IMR-90 (cell line): ENCODE data around the gene KMT2C. TPM values are rescaled to one million over a fixed set of nuclear protein-coding genes. Genes with fewer than 3 reads are reported as not detected.
"Not testable (repeated sequence)": the region's sequence is repeated elsewhere in the genome, so short reads cannot be mapped to it uniquely, and the experiment has no call there.

Experiments used
- ATAC-seq: fragments of 200-7000 bp; cut with Tn5 transposase; 2 replicates; pipeline ENCODE4 v1.9.1; 2020; ENCODE audit warnings: low read depth, mild to moderate bottlenecking, moderate library complexity
- BruUV-seq: library from RNA; stranded (reverse); fragments of 400-500 nt; replicated peaks from 2 replicates; lab custom pipeline; 2021; lab: Mats Ljungman, UMichigan
- CTCF ChIA-PET: fragments of 300-600 bp; formaldehyde crosslinking; extraction: SDS; loops from one replicate; lab custom pipeline; 2021; ENCODE audit warnings: antibody characterized with exemption; lab: Yijun Ruan, JAX
- POLR2A ChIA-PET: fragments of 300-600 bp; sonication (Branson Sonifier 250); formaldehyde crosslinking; loops from one replicate; lab custom pipeline; 2022; ENCODE audit warnings: antibody characterized with exemption; ENCODE audit not compliant: unreplicated experiment; lab: Charles Lee
- DNase-seq: peaks from one replicate; pipeline ENCODE4 v3.0.0; 2013
- H2AFZ ChIP-seq: replicated peaks from 2 replicates; pipeline ENCODE3; 2013; ENCODE audit warnings: low read length, mild to moderate bottlenecking; ENCODE audit not compliant: poor library complexity
- H2AK5ac ChIP-seq: 2 replicates; pipeline ENCODE4 v1.6.1; 2013; ENCODE audit warnings: low read depth, low read length, inconsistent platforms
- H2AK9ac ChIP-seq: replicated peaks from 2 replicates; pipeline ENCODE3; 2013; ENCODE audit warnings: mild to moderate bottlenecking, low read depth, low read length, moderate library complexity; ENCODE audit not compliant: poor library complexity
- H2BK120ac ChIP-seq: 2 replicates; pipeline ENCODE4 v1.6.1; 2013; ENCODE audit warnings: low read depth, low read length, inconsistent platforms
- H2BK15ac ChIP-seq: 3 replicates; pipeline ENCODE4 v1.6.1; 2013; ENCODE audit warnings: low read depth, low read length, inconsistent platforms
- H2BK20ac ChIP-seq: 2 replicates; pipeline ENCODE4 v1.6.1; 2013; ENCODE audit warnings: low read depth, mild to moderate bottlenecking, inconsistent platforms, low read length, moderate library complexity
- H2BK5ac ChIP-seq: 2 replicates; pipeline ENCODE4 v1.6.1; 2013; ENCODE audit warnings: mild to moderate bottlenecking, low read depth, low read length, inconsistent platforms; ENCODE audit not compliant: poor library complexity, severe bottlenecking
- H3K14ac ChIP-seq: replicated peaks from 2 replicates; pipeline ENCODE4 v1.6.1; 2013; ENCODE audit warnings: low read depth, low read length, inconsistent platforms
- H3K18ac ChIP-seq: 2 replicates; pipeline ENCODE4 v1.6.1; 2013; ENCODE audit warnings: low read depth, low read length, control low read depth
- H3K23ac ChIP-seq: 2 replicates; pipeline ENCODE4 v1.6.1; 2013; ENCODE audit warnings: low read depth, low read length, inconsistent platforms
- H3K27ac ChIP-seq: 2 replicates; pipeline ENCODE4 v1.5.1; 2013; ENCODE audit warnings: mild to moderate bottlenecking, control low read depth, low read length; ENCODE audit not compliant: insufficient read depth
- H3K27me3 ChIP-seq: 2 replicates; pipeline ENCODE4 v1.6.1; 2013; ENCODE audit warnings: low read length; ENCODE audit not compliant: control insufficient read depth, insufficient read depth
- H3K36me3 ChIP-seq: 2 replicates; pipeline ENCODE4 v1.6.1; 2013; ENCODE audit warnings: low read length, mixed read lengths; ENCODE audit not compliant: control insufficient read depth, insufficient read depth
- H3K4ac ChIP-seq: 2 replicates; pipeline ENCODE4 v1.6.1; 2013; ENCODE audit warnings: low read depth, low read length, inconsistent platforms
- H3K4me1 ChIP-seq: 2 replicates; pipeline ENCODE4 v1.6.1; 2013; ENCODE audit warnings: low read length, mixed read lengths; ENCODE audit not compliant: control insufficient read depth, insufficient read depth
- H3K4me2 ChIP-seq: 2 replicates; pipeline ENCODE4 v1.6.1; 2013; ENCODE audit warnings: low read depth, mild to moderate bottlenecking, control low read depth, low read length, moderate library complexity
- H3K4me3 ChIP-seq: 2 replicates; pipeline ENCODE4 v1.5.1; 2013; ENCODE audit warnings: low read depth, mild to moderate bottlenecking, control low read depth, low read length, moderate library complexity; ENCODE audit not compliant: insufficient read depth
- H3K56ac ChIP-seq: 2 replicates; pipeline ENCODE4 v1.6.1; 2013; ENCODE audit warnings: low read length, inconsistent platforms; ENCODE audit not compliant: insufficient read depth; ENCODE audit errors: extremely low read depth
- H3K79me1 ChIP-seq, 2 experiments: 2 replicates each; pipeline ENCODE4 v1.6.1; 2013; ENCODE audit warnings: low read length in 2 of 2, inconsistent platforms in 1 of 2, low read depth in 1 of 2
- H3K9ac ChIP-seq: 2 replicates; pipeline ENCODE4 v1.6.1; 2013; ENCODE audit warnings: low read depth, low read length, control low read depth
- H3K9me1 ChIP-seq: 2 replicates; pipeline ENCODE4 v1.6.1; 2013; ENCODE audit warnings: low read length, inconsistent platforms; ENCODE audit not compliant: insufficient read depth
- H3K9me3 ChIP-seq: 2 replicates; pipeline ENCODE4 v1.6.1; 2013; ENCODE audit warnings: low read length; ENCODE audit not compliant: control insufficient read depth, insufficient read depth
- H4K20me1 ChIP-seq: 2 replicates; pipeline ENCODE4 v1.6.1; 2013; ENCODE audit warnings: low read length, inconsistent platforms; ENCODE audit not compliant: insufficient read depth
- H4K5ac ChIP-seq: 2 replicates; pipeline ENCODE4 v1.6.1; 2013; ENCODE audit warnings: mild to moderate bottlenecking, low read depth, low read length, control low read depth
- H4K8ac ChIP-seq, 2 experiments: 2 replicates each; pipeline ENCODE4 v1.6.1; 2013; ENCODE audit warnings: low read depth in 2 of 2, low read length in 2 of 2, control low read depth in 1 of 2, inconsistent platforms in 1 of 2
- H4K91ac ChIP-seq: 2 replicates; pipeline ENCODE4 v1.6.1; 2013; ENCODE audit warnings: low read depth, low read length, inconsistent platforms; ENCODE audit not compliant: insufficient read depth
- WGBS, 2 experiments: methylation state at CpG; one replicate each; pipeline versions ENCODE4 v1.1.5 to v1.1.7; 2013; ENCODE audit warnings: missing lambda C conversion rate in 2 of 2; ENCODE audit not compliant: insufficient read length in 1 of 2; ENCODE audit errors: extremely low coverage in 2 of 2; 5-methylcytosine and 5-hydroxymethylcytosine counted together
- dilution Hi-C: fragments of 300-500 bp; cut with HindIII; formaldehyde crosslinking; loops from one replicate; pipeline ENCODE4 v1.14.3; 2018; ENCODE audit warnings: low sequenced_read_pairs; ENCODE audit not compliant: unreplicated experiment
- in situ Hi-C: fragments of 300-500 bp; cut with MboI; formaldehyde crosslinking; loops from 3 replicates; pipeline ENCODE4 v1.14.3; 2019; ENCODE audit warnings: low sequenced_read_pairs, inconsistent platforms, mixed read lengths
- intact Hi-C: fragments of 100-400 bp; cut with micrococcal nuclease; formaldehyde crosslinking; loops from 2 replicates; pipeline ENCODE4 v1.10.0; 2022
- polyA plus RNA-seq, 3 experiments: library from polyadenylated mRNA; depleted of rRNA; stranded (reverse); fragments of >200 nt; gene quantifications; 2 replicates each; pipeline ENCODE4 v1.2.3, GENCODE V29; 2012; ENCODE audit warnings: low replicate concordance in 1 of 3
- total RNA-seq: library from RNA; depleted of rRNA; stranded (reverse); fragments of >200 nt; gene quantifications from 2 replicates; pipeline ENCODE4 v1.2.3, GENCODE V29; 2012

Gene KMT2C
- total and polyA plus RNA-seq, 2 of the 4 experiments (the other 2 are of a cell fraction), result 8.0 to 23.3 TPM

DNA sequence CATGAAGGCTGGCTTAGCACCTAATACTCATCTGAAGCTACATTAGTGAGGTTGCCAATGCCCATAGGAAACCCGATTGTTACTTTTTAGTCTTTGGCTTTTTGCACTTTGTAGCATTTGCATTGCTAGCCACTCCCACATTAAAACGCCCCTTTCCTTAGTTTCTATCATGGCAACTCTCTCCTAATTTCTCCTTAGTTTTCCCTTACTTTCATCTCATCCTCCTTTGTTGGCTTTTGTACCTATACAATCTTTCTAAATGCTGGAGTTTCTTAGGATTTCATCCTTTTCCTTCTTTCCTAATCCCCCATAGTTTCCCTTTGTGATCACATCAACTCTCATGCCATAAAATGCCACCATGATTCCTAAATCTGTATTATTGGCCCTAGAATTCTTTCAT lies 168.9 kb downstream of the KMT2C start:
- H2BK120ac ChIP-seq, H4K20me1 ChIP-seq, H4K91ac ChIP-seq, H2BK5ac ChIP-seq, H3K9me1 ChIP-seq, H2BK15ac ChIP-seq, H2AK5ac ChIP-seq, H3K36me3 ChIP-seq, H3K27ac ChIP-seq, BruUV-seq, H3K14ac ChIP-seq, POLR2A ChIA-PET, ATAC-seq, H3K4me1 ChIP-seq, H3K4ac ChIP-seq, DNase-seq, H3K9ac ChIP-seq, H3K4me2 ChIP-seq, dilution Hi-C loops, in situ Hi-C loops, H3K27me3 ChIP-seq, H4K5ac ChIP-seq, H4K8ac ChIP-seq, H3K56ac ChIP-seq, H3K9me3 ChIP-seq, H2BK20ac ChIP-seq, H2AK9ac ChIP-seq, H2AFZ ChIP-seq, CTCF ChIA-PET, H3K18ac ChIP-seq, H3K4me3 ChIP-seq, H3K79me1 ChIP-seq, H3K23ac ChIP-seq, intact Hi-C loops: not testable (repeated sequence)
- no CpG with 5 or more reads among the region's 2 CpGs for WGBS, 2 experiments

DNA sequence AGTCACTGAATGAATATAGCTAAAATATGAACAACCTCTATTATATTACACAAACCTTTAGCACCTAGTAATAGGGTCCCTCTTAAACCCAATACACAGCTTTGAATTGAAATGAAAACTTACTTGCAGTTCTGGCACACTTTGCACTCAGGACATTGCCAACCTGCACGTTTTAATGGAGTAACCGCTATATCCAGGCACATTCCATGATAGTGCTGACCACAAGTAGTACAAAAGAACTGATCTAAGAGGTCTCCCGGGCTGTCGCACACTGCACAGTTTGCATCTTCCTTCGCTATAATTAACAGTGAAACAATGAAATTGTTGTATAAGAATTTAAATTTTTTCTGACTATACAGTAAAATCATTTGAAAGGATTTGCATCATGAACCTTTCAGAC lies 170.9 kb downstream of the KMT2C start:
- H3K9me3 ChIP-seq, H3K9me1 ChIP-seq, H2AK5ac ChIP-seq, H2BK20ac ChIP-seq, intact Hi-C loops, H3K56ac ChIP-seq, H3K36me3 ChIP-seq, CTCF ChIA-PET, H2AK9ac ChIP-seq, BruUV-seq, H3K4me3 ChIP-seq, H3K4me1 ChIP-seq, H4K20me1 ChIP-seq, H2AFZ ChIP-seq, H3K18ac ChIP-seq, H3K27ac ChIP-seq, H2BK15ac ChIP-seq, DNase-seq, H4K91ac ChIP-seq, POLR2A ChIA-PET, H3K14ac ChIP-seq, H3K4me2 ChIP-seq, ATAC-seq, H4K5ac ChIP-seq, H3K4ac ChIP-seq, H4K8ac ChIP-seq, H2BK120ac ChIP-seq, in situ Hi-C loops, H3K9ac ChIP-seq, H3K23ac ChIP-seq, H3K27me3 ChIP-seq, H2BK5ac ChIP-seq, H3K79me1 ChIP-seq, dilution Hi-C loops: not testable (repeated sequence)
- no CpG with 5 or more reads among the region's 5 CpGs for WGBS, 2 experiments
